ENCODE measurements around the gene SPINT1. TPM values are rescaled to one million over a fixed set of nuclear protein-coding genes. Genes with fewer than 3 reads are reported as not detected.

SPINT1 gene
- total RNA-seq, 1 experiment from 2014 or later: 123 TPM

DNA sequence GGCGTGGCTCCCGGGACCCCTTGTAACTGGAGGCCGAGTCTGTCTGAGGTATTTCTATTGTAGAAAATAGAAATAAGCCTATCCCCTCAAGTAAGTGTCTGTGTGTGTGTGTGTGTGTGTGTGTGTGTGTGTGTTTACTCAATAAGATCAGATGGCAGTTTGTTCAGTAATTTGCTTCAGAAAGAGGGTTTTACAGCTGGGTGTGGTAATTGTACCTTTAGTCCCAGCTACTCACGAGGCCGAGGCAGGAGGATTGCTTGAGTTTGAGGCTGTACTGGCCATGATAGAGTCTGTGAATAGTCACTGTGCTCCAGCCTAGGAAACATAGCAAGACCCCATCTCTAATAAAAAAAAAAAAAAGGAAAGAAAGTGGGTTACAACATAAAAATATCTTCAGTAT lies 8.7 kb downstream of the SPINT1 start:
- Histone ChIP-seq H3K36me3 (ENCODE audit: control insufficient read depth in 1 of 2, insufficient read depth in 2 of 2, low read length in 2 of 2) (peaks cover 21 to 27% of the 10 kb centered on the region in 2 experiments), H3K9me2 (ENCODE audit: insufficient read depth) (no peaks in the 10 kb centered on the region), H3K4me1 (ENCODE audit: control insufficient read depth in 1 of 2, insufficient read depth in 2 of 2, low read length in 2 of 2) (peaks cover 10 to 14% of the 10 kb centered on the region in 2 experiments), H3K9me3 (ENCODE audit: control insufficient read depth in 1 of 2, insufficient read depth in 1 of 2, low read depth in 1 of 2, low read length in 2 of 2) (no peaks in the 10 kb centered on the region), H3K27me3 (ENCODE audit: insufficient read depth, low read length) (no peaks in the 10 kb centered on the region), H3K79me2 (ENCODE audit: insufficient read depth, low read length) (peaks cover 39% of the 10 kb centered on the region), H4K20me1 (ENCODE audit: insufficient read depth) (no peaks in the 10 kb centered on the region), H2AFZ (ENCODE audit: low read depth, low read length, poor library complexity, severe bottlenecking) (no peak overlapping the region), H3K9ac (ENCODE audit: low read length) (no peak overlapping the region), H3K4me3 (replicated peaks in 1 of 2; ENCODE audit: low read depth in 1 of 2, low read length in 2 of 2) (no peak overlapping the region), H3K4me2 (ENCODE audit: low read length) (no peak overlapping the region), H3K27ac (ENCODE audit: low read depth, low read length) (no peak overlapping the region)
- no TSS peak for BruUV-seq (replicated peaks)
- RAD21 ChIA-PET (ENCODE audit: low non-redundant PET in 1 of 2, low total read pairs in 2 of 2, uncharacterized antibody in 2 of 2, unreplicated experiment in 2 of 2): no interaction called here
- ATAC-seq (no peak), DNase-seq (ENCODE audit: low read depth, low spot score) (no peak)
- POLR2A ChIA-PET: interaction anchor here (0.7 kb wide), 1 partner anchor 45 kb away, joined by 3 read pairs; no protein-coding TSS in a partner anchor
- intact Hi-C loops (cut with micrococcal nuclease): no loop called here
- CTCF ChIA-PET: no interaction called here
- TF ChIP-seq CEBPB (IDR thresholded peaks at IDR 0.05; ENCODE audit: low read depth) (no peak), EZH2phosphoT487 (IDR thresholded peaks at IDR 0.05; ENCODE audit: borderline replicate concordance) (no peak), SIN3A (IDR thresholded peaks at IDR 0.05; ENCODE audit: low read depth) (no peak)

DNA sequence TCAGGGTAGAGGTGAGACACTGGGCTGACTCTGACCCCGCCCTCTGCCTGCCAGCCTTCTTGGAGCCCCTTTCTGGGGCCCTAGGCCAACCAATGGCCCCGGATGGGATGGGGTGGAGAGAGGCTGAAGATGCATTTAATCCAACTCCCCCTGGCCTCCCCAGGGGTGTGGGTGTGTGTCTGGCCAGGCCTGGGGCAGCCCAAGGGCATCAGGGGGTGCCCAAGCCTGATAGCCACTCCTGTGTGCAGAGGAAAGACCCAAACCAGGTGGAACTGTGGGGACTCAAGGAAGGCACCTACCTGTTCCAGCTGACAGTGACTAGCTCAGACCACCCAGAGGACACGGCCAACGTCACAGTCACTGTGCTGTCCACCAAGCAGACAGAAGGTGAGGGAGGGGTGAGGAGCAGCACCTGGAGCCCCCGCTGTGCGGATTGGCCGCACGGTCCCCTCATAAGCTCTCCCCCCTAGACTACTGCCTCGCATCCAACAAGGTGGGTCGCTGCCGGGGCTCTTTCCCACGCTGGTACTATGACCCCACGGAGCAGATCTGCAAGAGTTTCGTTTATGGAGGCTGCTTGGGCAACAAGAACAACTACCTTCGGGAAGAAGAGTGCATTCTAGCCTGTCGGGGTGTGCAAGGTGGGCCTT lies 9.5 kb downstream of the SPINT1 start:
- H3K4me1 ChIP-seq (ENCODE audit: control insufficient read depth in 1 of 2, insufficient read depth in 2 of 2, low read length in 2 of 2): peaks cover 9 to 15% of the 10 kb centered on the region in 2 experiments
- no TSS peak for BruUV-seq (replicated peaks)
- no peak overlapping the region for H3K27ac ChIP-seq (ENCODE audit: low read depth, low read length)
- H3K9ac ChIP-seq (ENCODE audit: low read length): no peak overlapping the region
- ChIA-PET POLR2A (no interaction called here), CTCF (no interaction called here), RAD21 (ENCODE audit: low non-redundant PET in 1 of 2, low total read pairs in 2 of 2, uncharacterized antibody in 2 of 2, unreplicated experiment in 2 of 2) (no interaction called here)
- ATAC-seq: no peak
- H3K79me2 ChIP-seq (ENCODE audit: insufficient read depth, low read length): peaks cover 31% of the 10 kb centered on the region
- no peak overlapping the region for H3K4me2 ChIP-seq (ENCODE audit: low read length)
- H3K9me2 ChIP-seq (ENCODE audit: insufficient read depth): no peaks in the 10 kb centered on the region
- intact Hi-C loops (cut with micrococcal nuclease): no loop called here
- H3K27me3 ChIP-seq (ENCODE audit: insufficient read depth, low read length): no peaks in the 10 kb centered on the region
- DNase-seq (ENCODE audit: low read depth, low spot score): no peak
- no peaks in the 10 kb centered on the region for H3K9me3 ChIP-seq (ENCODE audit: control insufficient read depth in 1 of 2, insufficient read depth in 1 of 2, low read depth in 1 of 2, low read length in 2 of 2)
- TF ChIP-seq CEBPB (IDR thresholded peaks at IDR 0.05; ENCODE audit: low read depth) (no peak), TCF7L2 (IDR thresholded peaks at IDR 0.05; ENCODE audit: borderline replicate concordance, extremely low read depth, insufficient read depth, insufficient read length) (no peak), EGR1 (IDR thresholded peaks at IDR 0.05; ENCODE audit: low read depth) (no peak), SRF (IDR thresholded peaks at IDR 0.05; ENCODE audit: low read depth) (no peak), POLR2AphosphoS5 (IDR thresholded peaks at IDR 0.05; ENCODE audit: low read depth, low read length) (no peak), RAD21 (IDR thresholded peaks at IDR 0.05; ENCODE audit: low read depth) (no peak)
- TF ChIP-seq, protein P1, sequence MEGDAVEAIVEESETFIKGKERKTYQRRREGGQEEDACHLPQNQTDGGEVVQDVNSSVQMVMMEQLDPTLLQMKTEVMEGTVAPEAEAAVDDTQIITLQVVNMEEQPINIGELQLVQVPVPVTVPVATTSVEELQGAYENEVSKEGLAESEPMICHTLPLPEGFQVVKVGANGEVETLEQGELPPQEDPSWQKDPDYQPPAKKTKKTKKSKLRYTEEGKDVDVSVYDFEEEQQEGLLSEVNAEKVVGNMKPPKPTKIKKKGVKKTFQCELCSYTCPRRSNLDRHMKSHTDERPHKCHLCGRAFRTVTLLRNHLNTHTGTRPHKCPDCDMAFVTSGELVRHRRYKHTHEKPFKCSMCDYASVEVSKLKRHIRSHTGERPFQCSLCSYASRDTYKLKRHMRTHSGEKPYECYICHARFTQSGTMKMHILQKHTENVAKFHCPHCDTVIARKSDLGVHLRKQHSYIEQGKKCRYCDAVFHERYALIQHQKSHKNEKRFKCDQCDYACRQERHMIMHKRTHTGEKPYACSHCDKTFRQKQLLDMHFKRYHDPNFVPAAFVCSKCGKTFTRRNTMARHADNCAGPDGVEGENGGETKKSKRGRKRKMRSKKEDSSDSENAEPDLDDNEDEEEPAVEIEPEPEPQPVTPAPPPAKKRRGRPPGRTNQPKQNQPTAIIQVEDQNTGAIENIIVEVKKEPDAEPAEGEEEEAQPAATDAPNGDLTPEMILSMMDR (IDR thresholded peaks at IDR 0.05 in 2 of 3, conservative IDR thresholded peaks at IDR 0.05 in 1 of 3; ENCODE audit: borderline replicate concordance in 1 of 3, insufficient read depth in 1 of 3, low read depth in 2 of 3, low read length in 2 of 3): no peak
- TF ChIP-seq, protein P2, sequence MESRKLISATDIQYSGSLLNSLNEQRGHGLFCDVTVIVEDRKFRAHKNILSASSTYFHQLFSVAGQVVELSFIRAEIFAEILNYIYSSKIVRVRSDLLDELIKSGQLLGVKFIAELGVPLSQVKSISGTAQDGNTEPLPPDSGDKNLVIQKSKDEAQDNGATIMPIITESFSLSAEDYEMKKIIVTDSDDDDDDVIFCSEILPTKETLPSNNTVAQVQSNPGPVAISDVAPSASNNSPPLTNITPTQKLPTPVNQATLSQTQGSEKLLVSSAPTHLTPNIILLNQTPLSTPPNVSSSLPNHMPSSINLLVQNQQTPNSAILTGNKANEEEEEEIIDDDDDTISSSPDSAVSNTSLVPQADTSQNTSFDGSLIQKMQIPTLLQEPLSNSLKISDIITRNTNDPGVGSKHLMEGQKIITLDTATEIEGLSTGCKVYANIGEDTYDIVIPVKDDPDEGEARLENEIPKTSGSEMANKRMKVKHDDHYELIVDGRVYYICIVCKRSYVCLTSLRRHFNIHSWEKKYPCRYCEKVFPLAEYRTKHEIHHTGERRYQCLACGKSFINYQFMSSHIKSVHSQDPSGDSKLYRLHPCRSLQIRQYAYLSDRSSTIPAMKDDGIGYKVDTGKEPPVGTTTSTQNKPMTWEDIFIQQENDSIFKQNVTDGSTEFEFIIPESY (IDR thresholded peaks at IDR 0.05; ENCODE audit: extremely low read depth, insufficient replicate concordance, low read length): no peak
- TF ChIP-seq, protein P3, sequence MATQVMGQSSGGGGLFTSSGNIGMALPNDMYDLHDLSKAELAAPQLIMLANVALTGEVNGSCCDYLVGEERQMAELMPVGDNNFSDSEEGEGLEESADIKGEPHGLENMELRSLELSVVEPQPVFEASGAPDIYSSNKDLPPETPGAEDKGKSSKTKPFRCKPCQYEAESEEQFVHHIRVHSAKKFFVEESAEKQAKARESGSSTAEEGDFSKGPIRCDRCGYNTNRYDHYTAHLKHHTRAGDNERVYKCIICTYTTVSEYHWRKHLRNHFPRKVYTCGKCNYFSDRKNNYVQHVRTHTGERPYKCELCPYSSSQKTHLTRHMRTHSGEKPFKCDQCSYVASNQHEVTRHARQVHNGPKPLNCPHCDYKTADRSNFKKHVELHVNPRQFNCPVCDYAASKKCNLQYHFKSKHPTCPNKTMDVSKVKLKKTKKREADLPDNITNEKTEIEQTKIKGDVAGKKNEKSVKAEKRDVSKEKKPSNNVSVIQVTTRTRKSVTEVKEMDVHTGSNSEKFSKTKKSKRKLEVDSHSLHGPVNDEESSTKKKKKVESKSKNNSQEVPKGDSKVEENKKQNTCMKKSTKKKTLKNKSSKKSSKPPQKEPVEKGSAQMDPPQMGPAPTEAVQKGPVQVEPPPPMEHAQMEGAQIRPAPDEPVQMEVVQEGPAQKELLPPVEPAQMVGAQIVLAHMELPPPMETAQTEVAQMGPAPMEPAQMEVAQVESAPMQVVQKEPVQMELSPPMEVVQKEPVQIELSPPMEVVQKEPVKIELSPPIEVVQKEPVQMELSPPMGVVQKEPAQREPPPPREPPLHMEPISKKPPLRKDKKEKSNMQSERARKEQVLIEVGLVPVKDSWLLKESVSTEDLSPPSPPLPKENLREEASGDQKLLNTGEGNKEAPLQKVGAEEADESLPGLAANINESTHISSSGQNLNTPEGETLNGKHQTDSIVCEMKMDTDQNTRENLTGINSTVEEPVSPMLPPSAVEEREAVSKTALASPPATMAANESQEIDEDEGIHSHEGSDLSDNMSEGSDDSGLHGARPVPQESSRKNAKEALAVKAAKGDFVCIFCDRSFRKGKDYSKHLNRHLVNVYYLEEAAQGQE (IDR thresholded peaks at IDR 0.05; ENCODE audit: low read depth): no peak
- peaks cover 21 to 30% of the 10 kb centered on the region in 2 experiments for H3K36me3 ChIP-seq (ENCODE audit: control insufficient read depth in 1 of 2, insufficient read depth in 2 of 2, low read length in 2 of 2)
- no peak overlapping the region for H2AFZ ChIP-seq (ENCODE audit: low read depth, low read length, poor library complexity, severe bottlenecking)
- H4K20me1 ChIP-seq (ENCODE audit: insufficient read depth): no peaks in the 10 kb centered on the region
- no peak overlapping the region for H3K4me3 ChIP-seq (replicated peaks in 1 of 2; ENCODE audit: low read depth in 1 of 2, low read length in 2 of 2)
